Neuronal stem cell (in vitro differentiated cells): Measurements from ENCODE around the gene TOP1.
"Not testable (repeated sequence)": the region's sequence is repeated elsewhere in the genome, so short reads cannot be mapped to it uniquely, and the experiment has no call there.

Experiments used
- DNase-seq: peaks from one replicate; pipeline ENCODE4 v3.0.0-alpha.2; 2013; ENCODE audit warnings: low spot score
- H2AFZ ChIP-seq: one replicate; pipeline ENCODE4 v1.6.1; 2013; ENCODE audit warnings: mild to moderate bottlenecking, low read length, inconsistent platforms
- H2AK5ac ChIP-seq: 2 replicates; pipeline ENCODE4 v1.6.1; 2013; ENCODE audit warnings: low read depth, mild to moderate bottlenecking, inconsistent platforms, low read length, moderate library complexity, mixed read lengths
- H2BK120ac ChIP-seq: 2 replicates; pipeline ENCODE4 v1.6.1; 2013; ENCODE audit warnings: low read depth, mild to moderate bottlenecking, inconsistent platforms, low read length, moderate library complexity, mixed read lengths
- H2BK12ac ChIP-seq: one replicate; pipeline ENCODE4 v1.6.1; 2013; ENCODE audit warnings: low read length, inconsistent platforms
- H2BK15ac ChIP-seq: 2 replicates; pipeline ENCODE4 v1.6.1; 2013; ENCODE audit warnings: mild to moderate bottlenecking, low read length, inconsistent platforms, mixed read lengths
- H2BK5ac ChIP-seq: one replicate; pipeline ENCODE4 v1.6.1; 2013; ENCODE audit warnings: inconsistent platforms, mild to moderate bottlenecking, low read length, moderate library complexity
- H3K14ac ChIP-seq: one replicate; pipeline ENCODE4 v1.6.1; 2013; ENCODE audit warnings: low read length, inconsistent platforms
- H3K18ac ChIP-seq: 2 replicates; pipeline ENCODE4 v1.6.1; 2013; ENCODE audit warnings: low read length, inconsistent platforms
- H3K23ac ChIP-seq: 2 replicates; pipeline ENCODE4 v1.6.1; 2013; ENCODE audit warnings: low read depth, mild to moderate bottlenecking, mixed read lengths, low read length, inconsistent platforms; ENCODE audit not compliant: poor library complexity
- H3K27ac ChIP-seq: replicated peaks from 3 replicates; pipeline ENCODE4 v1.5.1; 2013; ENCODE audit warnings: low read length, inconsistent platforms
- H3K27me3 ChIP-seq, 3 experiments: 2 replicates each; pipeline ENCODE4 v1.6.1; 2013; ENCODE audit warnings: low read length in 3 of 3, mild to moderate bottlenecking in 2 of 3, inconsistent platforms in 1 of 3, low read depth in 1 of 3, mixed read lengths in 1 of 3, moderate library complexity in 1 of 3; ENCODE audit not compliant: control insufficient read depth in 3 of 3, insufficient read depth in 3 of 3
- H3K36me3 ChIP-seq, 2 donors: replicated peaks in 1 of 2; 2 replicates each; pipeline ENCODE4 v1.6.1; 2013; ENCODE audit warnings: low read length in 2 of 2; ENCODE audit not compliant: control insufficient read depth in 2 of 2, insufficient read depth in 2 of 2
- H3K4ac ChIP-seq: 2 replicates; pipeline ENCODE4 v1.6.1; 2013; ENCODE audit warnings: inconsistent platforms, mild to moderate bottlenecking, low read length, moderate library complexity
- H3K4me1 ChIP-seq, 2 donors: 1 replicate in 1 of 2; 2 replicates in 1 of 2; pipeline ENCODE4 v1.6.1; 2013; ENCODE audit warnings: low read length in 2 of 2, low read depth in 1 of 2; ENCODE audit not compliant: control insufficient read depth in 2 of 2, insufficient read depth in 1 of 2
- H3K4me2 ChIP-seq: one replicate; pipeline ENCODE4 v1.6.1; 2013; ENCODE audit warnings: mild to moderate bottlenecking, low read length, inconsistent platforms; ENCODE audit not compliant: insufficient read depth, poor library complexity, severe bottlenecking
- H3K4me3 ChIP-seq, 2 donors: 2 replicates each; pipeline ENCODE4 v1.5.1; 2013; ENCODE audit warnings: low read length in 2 of 2, mild to moderate bottlenecking in 2 of 2, inconsistent platforms in 1 of 2, moderate library complexity in 1 of 2
- H3K79me1 ChIP-seq: one replicate; pipeline ENCODE4 v1.6.1; 2013; ENCODE audit warnings: low read depth, mild to moderate bottlenecking, inconsistent platforms, low read length, moderate library complexity
- H3K9ac ChIP-seq: one replicate; pipeline ENCODE4 v1.6.1; 2013; ENCODE audit warnings: mild to moderate bottlenecking, low read depth, low read length, inconsistent platforms; ENCODE audit not compliant: poor library complexity
- H3K9me3 ChIP-seq, 2 donors: replicated peaks in 1 of 2; 2 replicates each; pipeline versions ENCODE3 to v1.6.1; 2013; ENCODE audit warnings: low read length in 2 of 2, mild to moderate bottlenecking in 2 of 2, inconsistent platforms in 1 of 2, low read depth in 1 of 2, mixed read lengths in 1 of 2, moderate library complexity in 1 of 2; ENCODE audit not compliant: control insufficient read depth in 2 of 2, insufficient read depth in 1 of 2
- H4K8ac ChIP-seq: one replicate; pipeline ENCODE4 v1.6.1; 2013; ENCODE audit warnings: low read depth, mild to moderate bottlenecking, inconsistent platforms, low read length, moderate library complexity
- H4K91ac ChIP-seq: one replicate; pipeline ENCODE4 v1.6.1; 2013; ENCODE audit warnings: low read length, low read depth, mild to moderate bottlenecking, inconsistent platforms; ENCODE audit not compliant: poor library complexity
- WGBS, 2 donors: extraction: QIAGEN DNeasy Blood & Tissue Kit; methylation state at CpG; one replicate each; pipeline ENCODE4 v1.1.7; 2013; ENCODE audit warnings: missing lambda C conversion rate in 2 of 2, mixed read lengths in 1 of 2; ENCODE audit not compliant: insufficient read length in 2 of 2, insufficient replicate concordance in 1 of 2; ENCODE audit errors: extremely low coverage in 2 of 2; 5-methylcytosine and 5-hydroxymethylcytosine counted together

The TOP1 gene

GRCh38 chr20:41124451-41125094 lies 96.0 kb downstream of the TOP1 start:
- Histone ChIP-seq H2BK12ac (no peak overlapping the region), H3K4me3 (no peak overlapping the region), H3K36me3 (peaks cover 38 to 81% of the 10 kb centered on the region in 2 donors), H3K9ac (peak overlapping the region; percentile 53), H4K91ac (no peak overlapping the region), H3K79me1 (no peaks in the 10 kb centered on the region), H2AFZ (no peak overlapping the region), H2AK5ac (no peak overlapping the region), H3K4me1 (no peaks in the 10 kb centered on the region), H3K9me3 (no peaks in the 10 kb centered on the region), H2BK120ac (no peak overlapping the region), H3K18ac (no peak overlapping the region), H3K14ac (no peak overlapping the region), H3K23ac (no peak overlapping the region), H3K27me3 (no peaks in the 10 kb centered on the region), H4K8ac (no peak overlapping the region), H2BK15ac (no peak overlapping the region), H3K4ac (no peak overlapping the region), H2BK5ac (no peak overlapping the region), H3K4me2 (no peak overlapping the region), H3K27ac (no peak overlapping the region)
- DNase-seq = no peak
- no CpG with 5 or more reads among the region's 3 CpGs for WGBS, 2 donors

GRCh38 chr20:41125530-41126457 lies 97.2 kb downstream of the TOP1 start:
- Histone ChIP-seq H2BK15ac (no peak overlapping the region), H3K9me3 (no peaks in the 10 kb centered on the region), H3K18ac (no peak overlapping the region), H2BK5ac (no peak overlapping the region), H2BK12ac (no peak overlapping the region), H3K4ac (no peak overlapping the region), H3K27me3 (no peaks in the 10 kb centered on the region), H2AFZ (no peak overlapping the region), H3K4me2 (no peak overlapping the region), H3K9ac (no peak overlapping the region), H3K4me1 (no peaks in the 10 kb centered on the region), H3K14ac (no peak overlapping the region), H3K27ac (no peak overlapping the region), H2AK5ac (no peak overlapping the region), H2BK120ac (no peak overlapping the region), H4K8ac (no peak overlapping the region), H3K23ac (no peak overlapping the region), H4K91ac (no peak overlapping the region), H3K4me3 (no peak overlapping the region), H3K36me3 (peaks cover 31 to 73% of the 10 kb centered on the region in 2 donors), H3K79me1 (no peaks in the 10 kb centered on the region)
- no peak for DNase-seq
- no CpG with 5 or more reads among the region's 6 CpGs for WGBS, 2 donors

- Histone ChIP-seq H3K4me2 (no peak overlapping the region), H3K4me3 (no peak overlapping the region), H2BK12ac (no peak overlapping the region), H3K79me1 (no peaks in the 10 kb centered on the region), H3K23ac (no peak overlapping the region), H4K8ac (no peak overlapping the region), H3K14ac (no peak overlapping the region), H2AK5ac (no peak overlapping the region), H3K27me3 (no peaks in the 10 kb centered on the region), H3K27ac (no peak overlapping the region), H3K36me3 (peaks cover 22 to 64% of the 10 kb centered on the region in 2 donors), H3K9me3 (no peaks in the 10 kb centered on the region), H2BK120ac (no peak overlapping the region), H4K91ac (no peak overlapping the region), H2BK5ac (no peak overlapping the region), H3K9ac (no peak overlapping the region), H2BK15ac (no peak overlapping the region), H3K4me1 (no peaks in the 10 kb centered on the region), H3K18ac (no peak overlapping the region), H2AFZ (no peak overlapping the region), H3K4ac (no peak overlapping the region)
- 100% methylated on average over 1 of the region's 3 CpGs for WGBS, 2 donors
- DNase-seq = no peak
These were observed 98.1 kb downstream of the TOP1 start for GRCh38 chr20:41126719-41127118.

- not testable (repeated sequence) for H3K23ac ChIP-seq, DNase-seq, H3K9ac ChIP-seq, H3K4me3 ChIP-seq, H3K4ac ChIP-seq, H3K9me3 ChIP-seq, H4K8ac ChIP-seq, H3K27me3 ChIP-seq, H2BK15ac ChIP-seq, H2AK5ac ChIP-seq, H2BK5ac ChIP-seq, H2AFZ ChIP-seq, H3K4me1 ChIP-seq, H3K79me1 ChIP-seq, H2BK12ac ChIP-seq, H4K91ac ChIP-seq, H2BK120ac ChIP-seq, H3K18ac ChIP-seq, H3K27ac ChIP-seq, H3K14ac ChIP-seq, H3K4me2 ChIP-seq
- H3K36me3 ChIP-seq = peaks cover 9 to 48% of the 10 kb centered on the region in 2 donors
- WGBS, 2 donors = no CpG with 5 or more reads among the region's 3 CpGs
These were observed 99.7 kb downstream of the TOP1 start for GRCh38 chr20:41128317-41128716.
